MM.1S (cell line): ENCODE measurements around the gene CSH1.

ENCODE experiments used
- DNase-seq: peaks from one replicate; pipeline ENCODE4 v3.0.0-alpha.2; 2015
- H2AFZ ChIP-seq: fragments of 300-600 bp; sonication (generic); 2 replicates; pipeline ENCODE4 v1.6.0; 2016; ENCODE audit warnings: antibody characterized with exemption, low read length
- H3F3A ChIP-seq: fragments of 300-600 bp; sonication (generic); 2 replicates; pipeline ENCODE4 v1.6.1; 2016; ENCODE audit warnings: mild to moderate bottlenecking, antibody characterized with exemption, low read length, moderate library complexity, mixed read lengths; ENCODE audit not compliant: insufficient read depth
- H3K27ac ChIP-seq: fragments of 300-600 bp; sonication (generic); 2 replicates; pipeline ENCODE4 v1.5.1; 2016; ENCODE audit warnings: mild to moderate bottlenecking, low read length
- H3K27me3 ChIP-seq: fragments of 300-600 bp; sonication (generic); replicated peaks from 2 replicates; pipeline ENCODE4 v1.6.0; 2016; ENCODE audit warnings: low read length; ENCODE audit not compliant: insufficient read depth
- H3K36me3 ChIP-seq: fragments of 300-600 bp; sonication (generic); replicated peaks from 2 replicates; pipeline ENCODE4 v1.6.1; 2016; ENCODE audit warnings: mild to moderate bottlenecking, low read length, mixed read lengths; ENCODE audit not compliant: insufficient read depth
- H3K4me1 ChIP-seq: fragments of 300-600 bp; sonication (generic); 2 replicates; pipeline ENCODE4 v1.6.1; 2016; ENCODE audit warnings: low read length, mixed read lengths
- H3K4me2 ChIP-seq: fragments of 300-600 bp; sonication (generic); 2 replicates; pipeline ENCODE4 v1.6.0; 2016; ENCODE audit warnings: low read depth, low read length
- H3K4me3 ChIP-seq: fragments of 300-600 bp; sonication (generic); 2 replicates; pipeline ENCODE4 v1.5.1; 2016; ENCODE audit warnings: low read length, mixed read lengths
- H3K79me2 ChIP-seq: fragments of 300-600 bp; sonication (generic); 2 replicates; pipeline ENCODE4 v1.6.1; 2016; ENCODE audit warnings: mixed run types, low read length, mixed read lengths
- H3K9ac ChIP-seq: fragments of 300-600 bp; sonication (generic); 2 replicates; pipeline ENCODE4 v1.6.1; 2016; ENCODE audit warnings: low read length, mixed read lengths
- H3K9me2 ChIP-seq: fragments of 300-600 bp; sonication (generic); replicated peaks from 2 replicates; pipeline ENCODE4 v1.6.1; 2016; ENCODE audit warnings: mild to moderate bottlenecking, low read length, mixed read lengths; ENCODE audit not compliant: insufficient read depth
- H3K9me3 ChIP-seq: fragments of 300-600 bp; sonication (generic); replicated peaks from 2 replicates; pipeline ENCODE4 v1.6.1; 2016; ENCODE audit warnings: mild to moderate bottlenecking, low read length, mixed read lengths; ENCODE audit not compliant: insufficient read depth
- H4K20me1 ChIP-seq: fragments of 300-600 bp; sonication (generic); 2 replicates; pipeline ENCODE4 v1.6.1; 2016; ENCODE audit warnings: mild to moderate bottlenecking, low read length, moderate library complexity, mixed read lengths; ENCODE audit not compliant: insufficient read depth
- CTCF ChIP-seq: fragments of 300-600 bp; sonication (generic); IDR thresholded peaks from 2 replicates; pipeline ENCODE4 v1.5.1; 2016; ENCODE audit warnings: antibody characterized with exemption, low read length, mixed read lengths
- EZH2 ChIP-seq: fragments of 300-600 bp; sonication (generic); optimal IDR thresholded peaks from 2 replicates; pipeline ENCODE3; 2017; ENCODE audit warnings: low read depth, mild to moderate bottlenecking, antibody characterized with exemption, low read length, mixed read lengths
- EZH2phosphoT487 ChIP-seq: fragments of 300-600 bp; sonication (generic); IDR thresholded peaks from 2 replicates; pipeline ENCODE4 v1.6.1; 2018; ENCODE audit warnings: antibody characterized with exemption, low read length

CSH1 gene

DNA sequence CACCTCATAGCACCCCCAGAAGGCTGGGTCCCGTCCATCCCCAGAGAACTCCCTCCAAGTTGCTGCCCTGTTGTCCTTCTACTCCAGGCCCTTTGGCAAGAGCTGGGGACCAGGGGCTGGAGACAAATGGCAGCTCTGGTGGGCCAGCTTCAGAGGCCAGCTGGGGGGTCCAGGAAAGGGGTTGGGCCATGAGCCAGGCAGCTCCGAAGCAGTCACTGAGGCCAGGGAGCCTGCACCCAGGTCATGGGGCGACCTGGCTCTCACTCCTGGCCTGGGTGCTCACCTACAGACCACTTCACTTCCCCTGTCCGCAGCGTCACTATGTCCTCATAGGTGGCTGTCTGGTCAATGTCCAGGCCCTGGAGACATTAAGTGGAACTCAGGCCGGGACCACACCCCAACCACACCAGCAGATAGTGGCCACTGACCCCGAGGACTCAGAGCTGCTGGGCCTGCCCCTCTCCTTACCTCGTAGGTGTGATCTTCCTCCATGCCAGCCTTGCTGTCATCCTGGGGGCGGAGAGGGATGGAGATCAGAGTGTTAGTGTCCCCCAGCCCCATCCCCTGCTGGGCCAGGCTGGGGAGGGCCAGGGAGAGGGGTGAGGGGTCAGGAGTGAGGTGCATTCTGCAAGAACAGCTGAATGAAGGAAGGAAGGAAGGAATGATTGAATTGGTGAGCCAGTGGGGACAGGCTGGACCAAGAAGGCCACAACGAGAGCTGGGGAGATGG, 32.8 kb upstream of the CSH1 start:
- Histone ChIP-seq H3K4me2 (no peak overlapping the region), H3K9ac (no peak overlapping the region), H4K20me1 (no peaks in the 10 kb centered on the region), H3K27me3 (no peaks in the 10 kb centered on the region), H2AFZ (no peak overlapping the region), H3K27ac (no peak overlapping the region), H3K36me3 (no peaks in the 10 kb centered on the region), H3K9me3 (no peaks in the 10 kb centered on the region), H3F3A (no peaks in the 10 kb centered on the region), H3K4me1 (peaks cover 5% of the 10 kb centered on the region; the same call in 1 of the 2 replicates), H3K4me3 (no peak overlapping the region), H3K79me2 (no peaks in the 10 kb centered on the region), H3K9me2 (no peaks in the 10 kb centered on the region)
- TF ChIP-seq EZH2 = no peak
- no peak for TF ChIP-seq CTCF
- TF ChIP-seq EZH2phosphoT487 = no peak
- no peak for DNase-seq

- Histone ChIP-seq H3K27ac (no peak overlapping the region), H3K27me3 (no peaks in the 10 kb centered on the region), H3K36me3 (no peaks in the 10 kb centered on the region), H2AFZ (no peak overlapping the region), H3K9me2 (no peaks in the 10 kb centered on the region), H3K9me3 (no peaks in the 10 kb centered on the region), H4K20me1 (no peaks in the 10 kb centered on the region), H3K4me1 (peaks cover 5% of the 10 kb centered on the region; the same call in 1 of the 2 replicates), H3K4me3 (no peak overlapping the region), H3K79me2 (no peaks in the 10 kb centered on the region), H3K4me2 (no peak overlapping the region), H3F3A (no peaks in the 10 kb centered on the region), H3K9ac (no peak overlapping the region)
- DNase-seq = no peak
- TF ChIP-seq EZH2 = no peak
- TF ChIP-seq CTCF = no peak
- TF ChIP-seq EZH2phosphoT487 = no peak
Measured at GRCh38 chr17:63928172-63928666, 31.8 kb upstream of the CSH1 start.

DNA sequence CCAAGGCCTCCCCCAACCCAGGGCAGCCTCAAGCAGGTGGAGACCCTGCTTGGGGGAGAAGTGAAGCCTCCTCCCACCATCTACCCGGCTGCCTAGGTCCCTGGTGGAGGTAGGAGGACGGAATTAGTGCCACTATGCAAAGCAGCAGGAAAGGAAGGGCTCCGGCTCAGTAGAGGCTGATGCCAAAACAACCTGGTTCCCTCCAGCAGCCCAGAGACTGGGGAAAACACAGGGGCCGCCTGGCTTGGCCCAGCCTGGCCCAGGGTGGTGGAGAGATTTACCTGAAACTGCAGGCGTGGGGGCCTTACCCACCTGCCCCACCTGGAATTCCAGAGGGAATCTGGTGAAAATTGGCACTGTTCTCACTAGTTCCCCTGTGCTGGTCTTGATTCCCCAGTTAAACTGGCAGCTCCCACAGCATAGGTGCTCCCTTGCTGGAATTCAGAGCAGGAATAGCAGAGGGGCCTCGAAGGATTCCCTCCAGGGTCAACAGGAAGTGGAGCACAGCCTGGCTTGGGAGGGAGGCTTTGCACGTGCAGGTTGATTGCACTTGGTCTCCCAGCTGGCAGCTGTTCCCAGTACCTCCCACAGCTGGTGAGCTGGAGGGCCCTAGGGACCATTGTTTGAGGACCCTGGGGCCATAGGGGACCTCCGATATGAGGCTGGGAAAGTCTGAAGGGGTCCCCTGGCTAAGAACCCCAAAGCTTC, 31.2 kb upstream of the CSH1 start:
- Histone ChIP-seq H3K4me1 (peaks cover 4% of the 10 kb centered on the region; the same call in 1 of the 2 replicates), H3K9me2 (no peaks in the 10 kb centered on the region), H3K9ac (no peak overlapping the region), H3K27ac (no peak overlapping the region), H3K79me2 (no peaks in the 10 kb centered on the region), H3F3A (no peaks in the 10 kb centered on the region), H3K9me3 (no peaks in the 10 kb centered on the region), H3K36me3 (no peaks in the 10 kb centered on the region), H3K27me3 (no peaks in the 10 kb centered on the region), H4K20me1 (no peaks in the 10 kb centered on the region), H3K4me2 (no peak overlapping the region), H2AFZ (no peak overlapping the region), H3K4me3 (no peak overlapping the region)
- TF ChIP-seq EZH2 (no peak), CTCF (no peak), EZH2phosphoT487 (no peak)
- DNase-seq = no peak
